ENCODE data around the gene CD9.

DNA sequence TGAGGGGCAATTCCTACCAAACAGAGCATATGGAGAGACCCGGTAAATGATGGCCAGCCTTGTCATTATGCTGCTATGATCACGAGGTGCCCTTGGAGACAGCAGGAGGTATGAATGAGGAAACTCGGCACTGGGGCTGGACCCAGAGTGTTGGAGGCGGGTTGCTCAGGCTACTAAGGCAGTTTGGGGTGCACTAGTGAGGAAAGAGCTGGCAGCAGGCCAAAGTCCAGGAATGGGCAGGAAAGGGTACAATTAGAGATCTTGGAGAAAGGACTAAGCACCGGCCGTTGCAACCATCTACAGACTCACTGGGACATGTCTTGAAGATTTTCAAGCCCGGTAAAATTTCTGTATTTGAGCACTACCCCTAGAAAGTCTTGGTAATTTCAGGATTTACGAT, 54.3 kb downstream of the CD9 start:
- no peak for TF ChIP-seq CTCF (IDR thresholded peaks at IDR 0.05)
- no peak for TF ChIP-seq EZH2 (IDR thresholded peaks at IDR 0.05; ENCODE audit: borderline replicate concordance, insufficient read depth, low read depth, low read length, poor library complexity, severe bottlenecking)

Data from B cell (primary cell).